Measurements from ENCODE around the gene RNMT.
"Not testable (repeated sequence)": the region's sequence is repeated elsewhere in the genome, so short reads cannot be mapped to it uniquely, and the experiment has no call there.

RNMT gene

GRCh38 chr18:13726232-13726971, at the start of gene RNMT, which contains the start of gene FAM210A:
Gene RNMT (plus strand): TSS chr18:13726673. CDS start chr18:13731518, 4,845 bp downstream.
Gene FAM210A (minus strand): TSS chr18:13726558. CDS start chr18:13682077, 44,481 bp downstream.
- peak within 1 kb of the TSS; percentile 78 for H3K27ac ChIP-seq (ENCODE audit: low read length)
- no peaks in the 10 kb centered on the region for H3K27me3 ChIP-seq (ENCODE audit: insufficient read depth, low read length)
- peak within 1 kb of the TSS; percentile 93 for H3K9ac ChIP-seq (ENCODE audit: low read depth, low read length)
- H3K36me3 ChIP-seq (ENCODE audit: insufficient read depth, low read depth, low read length): 0 out of 2 replicates have a peak, but pooled peaks cover 1% of the 10 kb centered on the region
- H3K4me3 ChIP-seq (ENCODE audit: low read length): peak within 1 kb of the TSS; percentile 96
- H3K4me1 ChIP-seq (ENCODE audit: insufficient read depth, low read length): peaks cover 6% of the 10 kb centered on the region; the same call in 1 of the 2 replicates
- H3K9me3 ChIP-seq (ENCODE audit: insufficient read depth, low read depth, low read length): no peaks in the 10 kb centered on the region

GRCh38 chr18:13677350-13677749, 49.1 kb upstream of the RNMT start:
- not testable (repeated sequence) for H3K9ac ChIP-seq (ENCODE audit: low read depth, low read length); H3K27ac ChIP-seq (ENCODE audit: low read length); H3K27me3 ChIP-seq (ENCODE audit: insufficient read depth, low read length); H3K4me1 ChIP-seq (ENCODE audit: insufficient read depth, low read length); H3K4me3 ChIP-seq (ENCODE audit: low read length); H3K36me3 ChIP-seq (ENCODE audit: insufficient read depth, low read depth, low read length)
- H3K9me3 ChIP-seq (ENCODE audit: insufficient read depth, low read depth, low read length): peaks cover 11% of the 10 kb centered on the region; the same call in 1 of the 2 replicates

GRCh38 chr18:13680612-13681011, 45.9 kb upstream of the RNMT start:
- H3K4me1 ChIP-seq (ENCODE audit: insufficient read depth, low read length): no peaks in the 10 kb centered on the region
- peaks cover 7% of the 10 kb centered on the region; the same call in 1 of the 2 replicates for H3K9me3 ChIP-seq (ENCODE audit: insufficient read depth, low read depth, low read length)
- no peak overlapping the region for H3K9ac ChIP-seq (ENCODE audit: low read depth, low read length)
- H3K27me3 ChIP-seq (ENCODE audit: insufficient read depth, low read length): no peaks in the 10 kb centered on the region
- H3K27ac ChIP-seq (ENCODE audit: low read length): no peak overlapping the region
- peaks cover 6% of the 10 kb centered on the region; the same call in 1 of the 2 replicates for H3K36me3 ChIP-seq (ENCODE audit: insufficient read depth, low read depth, low read length)
- no peak overlapping the region for H3K4me3 ChIP-seq (ENCODE audit: low read length)

- H3K27ac ChIP-seq (ENCODE audit: low read length): no peak overlapping the region
- no peaks in the 10 kb centered on the region for H3K4me1 ChIP-seq (ENCODE audit: insufficient read depth, low read length)
- H3K9me3 ChIP-seq (ENCODE audit: insufficient read depth, low read depth, low read length): peaks cover under 1% of the 10 kb centered on the region; the same call in 1 of the 2 replicates
- no peaks in the 10 kb centered on the region for H3K27me3 ChIP-seq (ENCODE audit: insufficient read depth, low read length)
- peaks cover 6% of the 10 kb centered on the region; the same call in 1 of the 2 replicates for H3K36me3 ChIP-seq (ENCODE audit: insufficient read depth, low read depth, low read length)
- H3K9ac ChIP-seq (ENCODE audit: low read depth, low read length): no peak overlapping the region
- no peak overlapping the region for H3K4me3 ChIP-seq (ENCODE audit: low read length)
Measured at GRCh38 chr18:13681701-13682100, 44.8 kb upstream of the RNMT start.

GRCh38 chr18:13684546-13684945, 41.9 kb upstream of the RNMT start:
- no peak overlapping the region for H3K27ac ChIP-seq (ENCODE audit: low read length)
- no peak overlapping the region for H3K9ac ChIP-seq (ENCODE audit: low read depth, low read length)
- H3K27me3 ChIP-seq (ENCODE audit: insufficient read depth, low read length): no peaks in the 10 kb centered on the region
- no peak overlapping the region for H3K4me3 ChIP-seq (ENCODE audit: low read length)
- no peaks in the 10 kb centered on the region for H3K9me3 ChIP-seq (ENCODE audit: insufficient read depth, low read depth, low read length)
- peaks cover 6% of the 10 kb centered on the region; the same call in 1 of the 2 replicates for H3K36me3 ChIP-seq (ENCODE audit: insufficient read depth, low read depth, low read length)
- no peaks in the 10 kb centered on the region for H3K4me1 ChIP-seq (ENCODE audit: insufficient read depth, low read length)

GRCh38 chr18:13688191-13689136, 38.0 kb upstream of the RNMT start:
- Histone ChIP-seq H3K4me3 (ENCODE audit: low read length) (no peak overlapping the region), H3K9ac (ENCODE audit: low read depth, low read length) (no peak overlapping the region), H3K27me3 (ENCODE audit: insufficient read depth, low read length) (no peaks in the 10 kb centered on the region), H3K4me1 (ENCODE audit: insufficient read depth, low read length) (no peaks in the 10 kb centered on the region), H3K36me3 (ENCODE audit: insufficient read depth, low read depth, low read length) (no peaks in the 10 kb centered on the region), H3K27ac (ENCODE audit: low read length) (no peak overlapping the region), H3K9me3 (ENCODE audit: insufficient read depth, low read depth, low read length) (no peaks in the 10 kb centered on the region)

GRCh38 chr18:13690060-13690459, 36.4 kb upstream of the RNMT start:
- not testable (repeated sequence) for H3K4me1 ChIP-seq (ENCODE audit: insufficient read depth, low read length); H3K9ac ChIP-seq (ENCODE audit: low read depth, low read length); H3K27ac ChIP-seq (ENCODE audit: low read length); H3K36me3 ChIP-seq (ENCODE audit: insufficient read depth, low read depth, low read length); H3K9me3 ChIP-seq (ENCODE audit: insufficient read depth, low read depth, low read length); H3K27me3 ChIP-seq (ENCODE audit: insufficient read depth, low read length); H3K4me3 ChIP-seq (ENCODE audit: low read length)

- not testable (repeated sequence) for H3K9me3 ChIP-seq (ENCODE audit: insufficient read depth, low read depth, low read length); H3K9ac ChIP-seq (ENCODE audit: low read depth, low read length); H3K27me3 ChIP-seq (ENCODE audit: insufficient read depth, low read length); H3K4me1 ChIP-seq (ENCODE audit: insufficient read depth, low read length); H3K4me3 ChIP-seq (ENCODE audit: low read length); H3K27ac ChIP-seq (ENCODE audit: low read length); H3K36me3 ChIP-seq (ENCODE audit: insufficient read depth, low read depth, low read length)
Measured at GRCh38 chr18:13695337-13695736, 31.1 kb upstream of the RNMT start.

- Histone ChIP-seq H3K36me3 (ENCODE audit: insufficient read depth, low read depth, low read length) (no peaks in the 10 kb centered on the region), H3K4me3 (ENCODE audit: low read length) (no peak overlapping the region), H3K27ac (ENCODE audit: low read length) (no peak overlapping the region), H3K27me3 (ENCODE audit: insufficient read depth, low read length) (no peaks in the 10 kb centered on the region), H3K9ac (ENCODE audit: low read depth, low read length) (no peak overlapping the region), H3K9me3 (ENCODE audit: insufficient read depth, low read depth, low read length) (peaks cover 17% of the 10 kb centered on the region), H3K4me1 (ENCODE audit: insufficient read depth, low read length) (no peaks in the 10 kb centered on the region)
Measured at GRCh38 chr18:13696961-13697360, 29.5 kb upstream of the RNMT start.

GRCh38 chr18:13700153-13700552, 26.3 kb upstream of the RNMT start:
- H3K4me1 ChIP-seq (ENCODE audit: insufficient read depth, low read length): no peaks in the 10 kb centered on the region
- no peaks in the 10 kb centered on the region for H3K27me3 ChIP-seq (ENCODE audit: insufficient read depth, low read length)
- H3K27ac ChIP-seq (ENCODE audit: low read length): no peak overlapping the region
- no peak overlapping the region for H3K4me3 ChIP-seq (ENCODE audit: low read length)
- no peaks in the 10 kb centered on the region; the same call in 1 of the 2 replicates for H3K36me3 ChIP-seq (ENCODE audit: insufficient read depth, low read depth, low read length)
- H3K9me3 ChIP-seq (ENCODE audit: insufficient read depth, low read depth, low read length): peaks cover 48% of the 10 kb centered on the region
- no peak overlapping the region for H3K9ac ChIP-seq (ENCODE audit: low read depth, low read length)

GRCh38 chr18:13703899-13704298, 22.6 kb upstream of the RNMT start:
- H3K36me3 ChIP-seq (ENCODE audit: insufficient read depth, low read depth, low read length): peaks cover 5% of the 10 kb centered on the region
- H3K4me3 ChIP-seq (ENCODE audit: low read length): no peak overlapping the region
- H3K27me3 ChIP-seq (ENCODE audit: insufficient read depth, low read length): no peaks in the 10 kb centered on the region
- no peak overlapping the region for H3K27ac ChIP-seq (ENCODE audit: low read length)
- H3K9ac ChIP-seq (ENCODE audit: low read depth, low read length): no peak overlapping the region
- no peaks in the 10 kb centered on the region for H3K4me1 ChIP-seq (ENCODE audit: insufficient read depth, low read length)
- H3K9me3 ChIP-seq (ENCODE audit: insufficient read depth, low read depth, low read length): peaks cover 65% of the 10 kb centered on the region
